GM12891 (cell line): ENCODE data around the gene MTO1.

Experiments used
- POLR2A ChIP-seq: IDR thresholded peaks from 2 replicates; pipeline ENCODE4 v1.6.1; 2011; ENCODE audit warnings: low read depth, low read length, control low read depth
- POLR2AphosphoS5 ChIP-seq: IDR thresholded peaks from 2 replicates; pipeline ENCODE4 v1.6.1; 2011; ENCODE audit warnings: low read depth, low read length, control low read depth
- SPI1 ChIP-seq: IDR thresholded peaks from 2 replicates; pipeline ENCODE4 v1.6.1; 2011; ENCODE audit warnings: low read depth, low read length, control low read depth
- TAF1 ChIP-seq: IDR thresholded peaks from 2 replicates; pipeline ENCODE4 v1.6.1; 2011; ENCODE audit warnings: low read depth, low read length, control low read depth

DNA sequence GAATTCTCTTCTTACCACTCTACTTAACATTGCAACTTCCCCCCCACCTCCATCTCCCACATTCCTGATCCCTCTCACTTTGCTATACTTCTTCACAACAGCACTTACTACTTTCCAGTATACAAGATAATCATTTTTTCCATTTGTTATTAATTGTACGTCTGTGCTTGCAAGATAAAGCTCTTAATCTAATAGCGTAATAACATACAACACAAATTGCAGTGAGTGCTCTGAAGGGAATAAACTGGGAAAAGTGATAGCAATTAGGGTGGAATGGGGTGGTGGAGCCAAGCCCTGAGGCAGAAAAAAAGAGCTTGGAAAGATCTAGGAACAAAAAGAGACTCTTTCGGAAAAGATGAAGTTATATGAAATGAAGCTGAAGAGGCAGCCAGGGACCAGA is 18.0 kb upstream of the MTO1 start:
- TF ChIP-seq POLR2A (no peak), TAF1 (no peak), POLR2AphosphoS5 (no peak), SPI1 (no peak)
